Measurements from ENCODE around the gene KCNQ2.

- TF ChIP-seq CTCF (IDR thresholded peaks at IDR 0.05; ENCODE audit: low read depth, low read length), result no peak
- no peak for TF ChIP-seq EZH2phosphoT487 (IDR thresholded peaks at IDR 0.05; ENCODE audit: low read depth)
These were observed 62.5 kb downstream of the KCNQ2 start for GRCh38 chr20:63409834-63410435.

Measured in OCI-LY3 (cell line).